GM12801 (cell line): Measurements from ENCODE around the gene TMEM51.

Experiments
- CTCF ChIP-seq: IDR thresholded peaks from one replicate; pipeline ENCODE4 v1.5.1; 2011; ENCODE audit warnings: control low read depth; ENCODE audit not compliant: insufficient read length; ENCODE audit errors: extremely low read depth

Gene TMEM51

GRCh38 chr1:15110867-15111230 is 42.7 kb upstream of the TMEM51 start:
- no peak for TF ChIP-seq CTCF

- no peak for TF ChIP-seq CTCF
Measured at GRCh38 chr1:15113146-15113545, 40.4 kb upstream of the TMEM51 start.

- TF ChIP-seq CTCF, result no peak
Measured at GRCh38 chr1:15114884-15115283, 38.7 kb upstream of the TMEM51 start.

GRCh38 chr1:15115542-15116330 is 37.8 kb upstream of the TMEM51 start:
- TF ChIP-seq CTCF, result no peak

- TF ChIP-seq CTCF, result no peak
Measured at GRCh38 chr1:15116966-15117365, 36.6 kb upstream of the TMEM51 start.

DNA sequence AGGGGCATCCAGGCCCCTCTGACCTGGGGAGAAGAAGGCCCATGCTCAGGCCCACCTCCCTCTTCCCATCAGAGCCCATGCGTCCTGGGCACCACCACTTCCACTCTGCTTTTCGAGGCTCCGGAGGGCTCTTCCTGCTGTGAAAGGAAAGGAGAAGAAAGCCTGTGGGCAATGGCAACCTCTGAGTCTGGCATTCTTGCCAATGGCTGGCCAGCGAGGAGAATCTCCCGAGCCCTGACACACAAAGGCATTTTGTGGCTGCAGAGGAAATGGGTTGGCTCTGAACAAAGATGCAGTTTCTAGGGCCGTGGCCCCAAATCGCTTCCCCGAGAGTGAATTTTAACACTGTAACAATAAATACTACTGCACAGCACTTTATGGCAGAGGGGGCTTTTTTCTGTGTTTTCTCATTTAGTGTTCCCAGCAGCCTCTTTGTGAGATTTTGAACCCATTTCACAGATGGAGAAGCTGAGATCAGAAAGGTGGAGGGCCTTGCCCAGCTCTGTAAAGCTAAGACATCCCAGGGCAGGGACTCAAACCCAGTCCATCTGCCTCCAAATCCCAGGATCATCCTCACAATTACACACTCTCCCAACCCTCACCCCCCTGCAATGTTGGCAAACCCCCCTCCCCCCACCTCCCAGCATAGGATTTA is 35.7 kb upstream of the TMEM51 start:
- no peak for TF ChIP-seq CTCF

GRCh38 chr1:15118579-15118978 is 35.0 kb upstream of the TMEM51 start:
- TF ChIP-seq CTCF, result no peak
